Large intestine (tissue), 3 donors: Measurements from ENCODE around the gene NEK10. TPM values are rescaled to one million over a fixed set of nuclear protein-coding genes. Genes with fewer than 3 reads are reported as not detected.
A peak's percentile ranks its signal among the peaks of the same experiment; 100 is the strongest.

Source experiments
- DNase-seq, 2 donors: peaks; one replicate each; pipeline versions ENCODE4 v3.0.0 to v3.0.0-alpha.2; 2013
- H3K27ac ChIP-seq: one replicate; pipeline ENCODE4 v1.5.1; 2013; ENCODE audit warnings: low read length
- H3K27me3 ChIP-seq: 2 replicates; pipeline ENCODE4 v1.6.1; 2013; ENCODE audit warnings: low read length; ENCODE audit not compliant: control insufficient read depth, insufficient read depth
- H3K36me3 ChIP-seq: 2 replicates; pipeline ENCODE4 v1.6.1; 2013; ENCODE audit warnings: low read length; ENCODE audit not compliant: control insufficient read depth, insufficient read depth
- H3K4me1 ChIP-seq: one replicate; pipeline ENCODE4 v1.6.1; 2013; ENCODE audit warnings: low read length; ENCODE audit not compliant: control insufficient read depth, insufficient read depth
- H3K4me3 ChIP-seq: one replicate; pipeline ENCODE4 v1.5.1; 2013; ENCODE audit warnings: low read length
- H3K9me3 ChIP-seq: one replicate; pipeline ENCODE4 v1.6.1; 2013; ENCODE audit warnings: mild to moderate bottlenecking, low read depth, low read length, moderate library complexity; ENCODE audit not compliant: control insufficient read depth
- WGBS: methylation state at CpG from one replicate; pipeline ENCODE4 v1.1.5; 2013; ENCODE audit warnings: low lambda C conversion rate; ENCODE audit not compliant: insufficient coverage; 5-methylcytosine and 5-hydroxymethylcytosine counted together
- polyA plus RNA-seq: library from polyadenylated mRNA; unstranded; fragments of 120-200 nt; gene quantifications from one replicate; pipeline ENCODE4 v1.2.1, GENCODE V29; 2013

NEK10 gene
- polyA plus RNA-seq, 1 donor = 0.87 TPM

DNA sequence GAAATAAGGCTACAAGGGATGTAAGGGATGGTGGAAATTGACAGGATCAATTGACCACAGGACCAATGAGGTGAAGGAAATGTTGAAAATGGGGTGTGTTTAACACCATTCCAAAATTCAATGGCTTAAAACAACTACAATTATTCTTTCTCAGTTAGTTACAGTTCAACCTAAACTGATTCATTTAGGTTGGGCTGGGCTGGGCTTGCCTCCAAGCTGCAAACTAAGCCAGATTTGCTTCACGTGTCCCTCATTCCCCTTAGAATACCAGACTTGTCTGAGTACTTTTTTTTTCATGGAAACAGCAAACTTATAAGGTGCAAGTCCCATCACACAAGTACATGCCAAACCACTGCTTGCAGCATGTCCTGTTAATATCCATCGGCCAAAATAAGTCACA is 280.1 kb downstream of the NEK10 start:
- no CpG with 5 or more reads among the region's 2 CpGs for WGBS
- H3K4me3 ChIP-seq = no peak overlapping the region
- H3K27ac ChIP-seq = no peak overlapping the region
- no peaks in the 10 kb centered on the region for H3K4me1 ChIP-seq
- H3K27me3 ChIP-seq = no peaks in the 10 kb centered on the region
- no peaks in the 10 kb centered on the region for H3K36me3 ChIP-seq
- no peaks in the 10 kb centered on the region for H3K9me3 ChIP-seq
- DNase-seq = no peak

DNA sequence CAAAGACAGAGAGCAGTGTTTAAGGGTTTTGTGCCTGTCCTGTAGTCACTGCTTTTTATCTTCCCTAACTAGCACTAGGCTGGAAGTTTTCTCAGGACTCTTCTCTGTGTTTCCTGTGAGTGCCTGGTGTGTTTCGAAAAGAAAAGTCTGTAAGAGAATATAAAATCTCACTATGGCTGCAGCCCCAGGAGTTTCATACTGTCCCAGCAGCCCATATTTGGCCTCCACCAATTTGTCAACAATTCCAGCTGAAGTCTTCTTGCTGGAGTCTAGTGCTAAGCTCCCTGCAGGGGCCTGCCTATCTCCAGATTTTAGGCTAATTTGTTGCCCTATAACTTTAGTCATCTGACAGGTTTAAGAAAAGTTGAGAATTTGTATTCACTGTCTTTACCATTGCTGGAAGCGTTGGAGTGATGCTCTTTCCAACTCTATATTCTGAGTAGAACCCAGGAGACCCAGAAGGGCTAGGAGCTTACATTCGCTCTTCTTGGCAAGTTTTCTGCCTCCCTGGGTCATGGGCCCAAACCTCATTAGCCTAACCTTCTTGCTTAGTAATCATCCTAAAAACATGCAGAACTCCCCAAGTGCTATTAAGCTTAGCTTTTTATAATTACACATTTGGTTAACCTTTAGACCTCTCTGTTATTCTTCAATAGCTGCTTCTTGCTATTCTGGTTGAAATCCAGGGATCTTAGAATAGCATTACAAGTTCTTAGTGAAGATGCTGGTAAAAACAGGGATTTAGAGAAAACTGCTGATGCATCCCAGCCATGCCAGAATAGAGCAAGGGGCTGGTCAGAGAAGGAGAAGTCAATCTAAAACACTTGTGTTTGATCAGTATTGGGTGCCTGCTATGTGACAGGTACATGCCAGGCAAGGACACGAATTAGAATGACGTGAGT is 283.1 kb downstream of the NEK10 start:
- DNase-seq = no peak
- no peaks in the 10 kb centered on the region for H3K9me3 ChIP-seq
- no peaks in the 10 kb centered on the region for H3K4me1 ChIP-seq
- 90% methylated on average over 2 of the region's 5 CpGs for WGBS
- no peak overlapping the region for H3K4me3 ChIP-seq
- no peak overlapping the region for H3K27ac ChIP-seq
- no peaks in the 10 kb centered on the region for H3K27me3 ChIP-seq
- no peaks in the 10 kb centered on the region for H3K36me3 ChIP-seq

DNA sequence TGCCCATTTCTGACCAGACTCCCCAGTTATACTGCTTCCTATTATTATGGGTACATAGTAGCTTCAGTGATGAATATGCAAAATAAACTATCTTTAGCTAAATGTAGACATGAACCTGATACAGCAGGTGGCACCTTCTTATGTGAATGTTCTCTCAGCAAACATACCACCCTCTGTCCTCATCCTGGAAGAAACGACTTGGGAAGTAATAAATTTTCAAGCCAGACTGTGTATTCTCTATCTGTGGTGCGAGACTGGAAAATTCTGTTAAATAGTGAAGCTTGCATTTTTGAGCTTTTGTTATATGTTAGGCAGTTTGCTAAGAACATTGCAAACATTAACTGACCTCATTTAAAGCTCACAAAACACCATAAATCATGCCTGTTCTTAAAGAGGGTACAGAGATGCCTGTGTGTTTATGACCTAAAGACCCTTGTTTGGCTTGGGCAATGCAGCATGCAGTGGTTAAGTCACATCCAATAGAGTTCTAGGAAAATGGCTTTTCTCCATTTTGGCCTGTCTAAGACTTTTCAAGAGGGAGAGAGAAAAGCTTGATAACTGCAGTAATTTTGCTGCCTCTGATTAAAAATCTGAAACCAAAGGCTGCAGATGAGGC is 287.1 kb downstream of the NEK10 start:
- no peak for DNase-seq
- no peaks in the 10 kb centered on the region for H3K9me3 ChIP-seq
- H3K27ac ChIP-seq = no peak overlapping the region
- H3K4me1 ChIP-seq = no peaks in the 10 kb centered on the region
- H3K4me3 ChIP-seq = no peak overlapping the region
- no peaks in the 10 kb centered on the region for H3K36me3 ChIP-seq
- no peaks in the 10 kb centered on the region for H3K27me3 ChIP-seq
- WGBS = no CpG with 5 or more reads among the region's 2 CpGs

DNA sequence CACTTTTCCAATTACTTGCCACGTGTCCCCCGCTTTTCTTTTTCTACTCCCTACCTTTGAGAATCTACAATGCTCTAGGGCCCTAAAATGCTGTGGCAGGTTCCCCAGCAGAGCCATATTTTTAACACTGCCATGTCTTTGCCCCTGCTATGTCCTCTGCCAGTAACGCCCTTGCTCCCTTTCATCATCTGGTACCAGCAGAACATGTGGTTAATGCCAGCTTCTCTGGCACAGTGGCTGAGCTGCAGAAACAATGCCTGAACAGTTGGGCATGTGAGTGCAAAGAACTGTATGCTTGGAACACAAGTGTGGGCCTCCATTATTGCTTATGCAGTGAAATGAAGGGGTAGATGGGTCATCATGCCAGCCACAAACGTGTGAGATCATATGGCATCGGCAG is 287.6 kb downstream of the NEK10 start:
- no CpG with 5 or more reads among the region's 5 CpGs for WGBS
- Histone ChIP-seq H3K27ac (no peak overlapping the region), H3K9me3 (no peaks in the 10 kb centered on the region), H3K4me1 (no peaks in the 10 kb centered on the region), H3K27me3 (no peaks in the 10 kb centered on the region), H3K4me3 (no peak overlapping the region), H3K36me3 (no peaks in the 10 kb centered on the region)
- no peak for DNase-seq

DNA sequence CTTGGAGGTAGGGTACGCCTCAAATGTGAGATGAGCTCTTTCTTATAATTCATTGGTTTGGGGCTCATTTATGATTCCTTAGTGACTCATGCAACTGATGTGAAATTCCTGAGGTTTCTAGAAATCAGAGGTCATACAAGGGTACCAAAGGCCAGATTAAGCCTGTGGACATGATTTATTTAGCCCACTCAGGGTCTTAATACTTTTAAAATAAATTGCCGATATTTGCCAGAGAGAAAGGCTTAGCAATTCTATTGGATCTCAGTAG is 289.0 kb downstream of the NEK10 start:
- Histone ChIP-seq H3K4me3 (no peak overlapping the region), H3K36me3 (no peaks in the 10 kb centered on the region), H3K9me3 (no peaks in the 10 kb centered on the region), H3K27me3 (no peaks in the 10 kb centered on the region), H3K4me1 (no peaks in the 10 kb centered on the region), H3K27ac (no peak overlapping the region)
- DNase-seq = no peak
- WGBS = no CpG with 5 or more reads among the region's 2 CpGs

DNA sequence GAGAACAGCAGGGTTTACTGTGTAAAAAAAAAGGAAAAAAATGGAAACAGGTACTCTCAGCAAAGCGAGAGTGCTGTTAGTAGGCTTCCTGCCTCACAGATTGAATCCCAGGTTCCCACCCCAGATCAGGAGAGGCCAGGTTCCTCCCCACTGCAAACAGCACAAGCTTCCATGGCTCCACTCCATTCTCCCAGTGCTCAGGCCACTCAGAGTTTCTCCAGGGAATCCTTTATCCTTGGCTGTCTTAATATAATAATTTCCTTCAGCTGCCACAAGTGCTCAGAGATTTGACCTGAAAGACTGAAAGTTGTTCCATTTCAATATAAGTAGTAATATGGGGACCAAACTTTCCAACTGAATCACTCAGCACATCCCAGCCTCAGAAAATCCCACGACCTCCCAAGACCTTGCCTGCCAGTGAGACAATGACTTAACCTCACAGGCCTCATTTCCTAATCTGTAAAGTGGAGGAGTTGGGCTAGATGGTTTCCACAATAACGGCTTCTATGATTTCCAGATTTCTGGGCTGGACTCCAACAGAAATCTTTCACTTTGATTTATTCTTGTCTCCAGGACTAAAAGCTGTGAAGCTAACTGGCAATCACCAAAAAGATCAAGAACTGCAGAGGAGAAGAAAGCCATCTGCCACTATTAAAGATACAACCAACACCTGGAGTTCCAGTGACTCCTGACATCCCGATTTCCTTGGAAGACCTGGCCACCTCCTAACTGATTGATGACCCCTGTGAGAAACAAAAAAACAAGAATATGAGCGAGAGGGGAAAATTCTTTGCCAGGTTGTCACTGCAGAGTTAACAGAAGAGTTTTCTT is 289.5 kb downstream of the NEK10 start:
- Histone ChIP-seq H3K27me3 (no peaks in the 10 kb centered on the region), H3K27ac (no peak overlapping the region), H3K4me3 (no peak overlapping the region), H3K36me3 (no peaks in the 10 kb centered on the region), H3K4me1 (no peaks in the 10 kb centered on the region), H3K9me3 (no peaks in the 10 kb centered on the region)
- no peak for DNase-seq
- WGBS = no CpG with 5 or more reads among the region's 5 CpGs

DNA sequence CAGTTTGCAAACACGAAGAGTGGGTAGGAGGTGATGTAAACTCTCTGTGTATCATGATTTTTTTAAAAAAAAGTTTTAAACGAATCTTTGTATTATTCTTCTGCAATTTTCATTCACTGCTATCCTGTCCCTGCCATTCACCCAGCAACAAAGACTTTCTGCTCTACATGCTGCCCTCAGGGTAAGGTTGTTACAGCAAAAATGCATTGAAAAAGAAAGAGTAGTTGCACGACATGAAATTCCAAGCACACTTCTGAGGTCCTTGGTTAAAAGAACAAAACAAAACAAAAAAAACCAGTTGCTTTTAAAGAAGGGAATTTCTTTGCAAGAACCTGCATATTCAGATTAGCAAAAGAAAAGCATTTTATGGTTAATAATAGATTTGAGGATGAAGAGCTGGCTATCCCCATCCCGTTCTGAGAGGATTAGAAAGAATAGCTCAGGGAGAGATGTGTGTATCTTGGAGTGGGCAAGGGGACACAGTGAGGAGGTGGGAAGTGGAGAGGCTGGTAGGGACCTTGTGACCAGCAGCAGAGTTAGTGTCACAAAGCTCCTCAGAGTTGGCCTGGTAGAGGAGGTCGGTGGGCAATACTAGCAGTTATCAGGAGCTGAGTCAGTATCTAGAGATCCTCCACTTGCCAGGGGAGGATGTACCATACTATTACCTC is 290.8 kb downstream of the NEK10 start:
- H3K4me3 ChIP-seq = no peak overlapping the region
- DNase-seq = no peak
- no peak overlapping the region for H3K27ac ChIP-seq
- H3K4me1 ChIP-seq = peaks cover 5% of the 10 kb centered on the region
- H3K36me3 ChIP-seq = no peaks in the 10 kb centered on the region
- H3K27me3 ChIP-seq = no peaks in the 10 kb centered on the region
- H3K9me3 ChIP-seq = no peaks in the 10 kb centered on the region
- WGBS = 81% methylated on average over 2 of the region's 5 CpGs

DNA sequence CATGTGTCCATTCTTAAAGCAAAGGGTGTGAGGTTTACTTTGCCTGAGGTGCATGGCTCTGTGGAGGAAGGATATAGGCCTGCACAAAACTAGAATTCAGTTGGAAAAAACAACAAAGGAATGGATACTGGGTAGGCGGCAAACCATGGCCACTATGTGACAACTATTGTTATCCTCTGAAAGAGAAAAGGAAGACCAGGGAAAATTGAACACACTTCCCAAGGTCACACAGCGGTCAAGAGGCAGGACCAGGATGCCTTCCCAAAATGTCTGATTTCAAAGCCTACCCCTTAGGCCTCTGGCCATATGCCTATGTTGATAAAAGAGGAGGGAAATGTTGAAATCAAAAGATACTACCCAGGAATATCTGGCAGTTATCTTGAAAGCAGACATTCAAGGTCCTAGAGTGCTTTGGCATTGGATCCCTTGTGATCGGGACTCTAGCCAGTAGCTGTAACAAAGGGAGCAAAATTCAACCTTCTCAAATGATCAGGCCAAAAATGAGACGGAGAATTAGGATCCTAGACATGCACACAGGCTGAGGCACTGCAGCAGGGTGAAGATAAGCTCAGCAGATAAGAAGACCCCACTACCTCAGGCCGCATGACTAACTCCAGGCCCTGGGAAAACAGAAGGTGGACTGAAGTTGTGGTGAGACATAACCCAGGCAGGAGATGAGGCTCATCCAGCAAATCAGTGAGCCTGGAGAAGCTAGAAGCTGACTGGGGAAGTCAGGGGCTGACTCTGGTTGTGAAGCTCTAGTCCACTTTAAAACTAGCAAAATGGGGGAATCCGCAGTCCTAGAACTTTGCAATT is 292.2 kb downstream of the NEK10 start:
- H3K9me3 ChIP-seq = no peaks in the 10 kb centered on the region
- no peaks in the 10 kb centered on the region for H3K27me3 ChIP-seq
- no peak for DNase-seq
- 100% methylated on average over 1 of the region's 6 CpGs for WGBS
- H3K27ac ChIP-seq = no peak overlapping the region
- no peak overlapping the region for H3K4me3 ChIP-seq
- H3K4me1 ChIP-seq = peaks cover 12% of the 10 kb centered on the region
- H3K36me3 ChIP-seq = no peaks in the 10 kb centered on the region

DNA sequence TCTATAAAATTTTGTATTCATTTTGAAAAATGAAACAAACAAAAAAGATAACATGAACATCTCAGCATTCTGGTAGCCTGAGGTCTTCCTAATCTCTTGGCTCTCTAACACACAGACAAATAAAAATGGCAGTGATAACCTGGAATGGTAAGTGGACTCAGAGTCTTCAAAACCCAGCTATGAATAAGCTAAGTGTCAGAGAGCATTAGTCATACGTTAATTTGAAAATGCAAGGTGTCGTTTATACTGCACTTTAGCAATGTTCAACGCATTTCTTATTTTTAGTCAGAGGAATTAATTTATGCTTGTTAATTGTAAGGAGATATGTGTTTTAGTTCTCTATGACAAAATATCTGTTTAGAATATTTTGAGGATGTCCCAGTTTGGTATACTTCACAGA is 294.3 kb downstream of the NEK10 start:
- no peak for DNase-seq
- Histone ChIP-seq H3K27ac (peak overlapping the region; percentile 10), H3K27me3 (no peaks in the 10 kb centered on the region), H3K9me3 (no peaks in the 10 kb centered on the region), H3K4me1 (peaks cover 12% of the 10 kb centered on the region), H3K4me3 (no peak overlapping the region), H3K36me3 (no peaks in the 10 kb centered on the region)
- WGBS = no CpG with 5 or more reads among the region's 3 CpGs
